GM19035 (cell line): ENCODE measurements around the gene ADAT2.

Experiments
- ATAC-seq: cut with Tn5 transposase; IDR thresholded peaks from one replicate; pipeline ENCODE4 v1.9.1; 2021; ENCODE audit not compliant: unreplicated experiment

ADAT2 gene

DNA sequence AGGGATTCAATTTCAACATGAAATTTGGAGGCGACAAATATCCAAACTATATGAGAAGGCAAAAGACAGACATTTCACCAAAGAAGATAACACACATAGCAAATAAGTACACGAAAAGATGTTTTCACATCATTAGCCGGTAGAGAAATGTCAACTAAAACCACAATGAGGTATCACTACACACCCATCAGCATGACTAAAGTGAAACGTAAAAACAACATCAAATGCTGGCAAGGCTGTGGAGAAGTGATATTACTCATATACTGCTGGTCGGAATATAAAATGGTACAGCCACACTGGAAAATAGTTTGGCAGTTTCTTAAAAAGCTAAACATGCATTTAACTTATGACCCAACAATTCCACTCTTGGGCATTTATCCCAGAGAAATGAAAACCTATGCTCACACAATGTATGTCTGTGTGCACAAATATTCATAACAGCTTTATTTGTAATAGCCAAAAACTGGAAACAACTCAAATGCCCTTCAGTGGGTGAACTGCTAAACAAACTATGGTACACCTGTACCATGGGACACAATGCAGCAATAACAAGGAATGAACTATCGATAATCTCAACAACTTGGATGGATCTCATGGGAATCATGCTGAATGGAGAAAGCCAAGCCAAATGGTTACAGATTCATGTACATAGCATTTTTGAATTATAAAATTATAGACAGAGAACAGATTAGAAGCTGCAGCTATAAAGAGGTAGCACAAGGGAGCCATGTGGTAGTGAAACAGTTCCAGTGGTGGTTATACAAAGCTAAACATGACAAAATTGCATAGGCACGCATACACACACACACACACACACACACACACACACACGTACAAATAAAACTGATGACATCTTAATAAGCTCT lies 8.6 kb downstream of the ADAT2 start:
- no peak for ATAC-seq

DNA sequence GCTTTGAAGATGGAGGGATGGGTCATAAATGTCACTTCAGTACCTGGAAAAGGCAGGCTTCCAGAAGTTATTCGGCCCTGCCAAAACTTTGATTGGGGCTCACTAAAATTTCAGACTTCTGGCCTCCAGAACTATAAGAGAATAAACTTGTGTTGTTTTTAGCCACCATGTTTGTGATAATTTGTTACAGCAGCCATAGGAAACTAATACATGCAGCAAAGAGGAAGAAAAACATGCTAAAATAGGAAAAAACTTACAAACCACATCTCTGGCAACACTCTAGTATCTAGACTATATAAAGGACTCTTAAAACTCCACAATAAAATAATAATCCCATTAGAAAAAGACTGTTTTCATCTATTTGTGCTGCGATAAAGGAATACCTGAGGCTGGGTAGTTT lies 9.5 kb downstream of the ADAT2 start:
- no peak for ATAC-seq

DNA sequence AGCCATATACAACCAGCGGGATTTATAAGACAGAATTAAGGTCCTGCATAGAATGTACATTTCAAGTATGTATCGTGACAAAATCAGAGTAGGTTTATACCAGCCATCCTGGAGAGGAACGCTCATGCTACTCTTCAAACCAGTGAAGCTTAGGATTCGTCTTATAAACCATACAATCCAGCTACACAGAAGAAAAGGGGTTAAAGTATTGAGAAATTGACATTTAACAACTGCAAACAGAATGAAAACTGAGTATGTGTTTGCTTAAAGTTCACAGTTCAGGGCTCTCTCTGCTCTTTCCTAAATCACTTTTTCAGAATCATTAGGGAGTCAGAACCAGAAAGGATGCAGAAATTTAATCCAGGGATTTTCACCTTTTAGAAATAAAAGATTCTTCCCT lies 17.9 kb downstream of the ADAT2 start:
- ATAC-seq, result no peak

DNA sequence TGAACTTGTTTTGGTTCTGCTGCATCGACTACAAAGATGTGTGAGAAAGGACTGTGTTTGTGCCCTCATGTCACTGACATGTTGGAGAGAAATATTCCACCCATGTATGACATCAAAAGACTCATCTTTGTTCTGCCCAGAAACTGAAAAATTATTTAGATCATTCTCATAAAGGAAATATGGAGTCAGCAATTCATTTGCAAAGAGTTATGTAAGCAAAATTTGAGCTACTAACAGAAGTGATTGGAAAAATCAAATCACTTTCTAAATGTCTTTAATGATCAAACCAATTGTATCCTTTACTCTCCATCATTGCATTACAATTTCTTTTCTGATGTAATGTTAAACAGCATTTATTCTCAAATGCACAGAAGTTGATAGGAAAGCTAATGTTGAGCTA lies 19.3 kb downstream of the ADAT2 start:
- no peak for ATAC-seq

DNA sequence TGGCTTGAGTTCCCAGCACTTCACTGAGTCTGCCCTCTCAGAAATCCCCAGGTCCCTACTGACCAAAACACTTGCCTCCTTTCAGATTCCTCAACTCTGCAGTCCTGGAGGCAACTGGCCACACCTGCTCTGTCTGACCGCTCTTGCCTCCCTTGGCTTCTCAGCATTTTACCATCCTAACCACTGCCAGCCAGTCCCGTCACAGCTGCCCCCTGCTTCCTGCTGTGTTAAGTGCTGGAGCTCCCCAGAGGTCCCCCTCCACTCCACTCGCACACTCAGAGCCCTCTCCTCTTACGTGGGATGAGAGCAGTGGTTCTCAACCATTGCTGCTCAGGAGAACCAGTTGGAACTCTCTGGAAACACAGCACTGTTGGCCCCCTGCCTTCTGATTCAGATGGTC lies 20.5 kb downstream of the ADAT2 start:
- no peak for ATAC-seq

DNA sequence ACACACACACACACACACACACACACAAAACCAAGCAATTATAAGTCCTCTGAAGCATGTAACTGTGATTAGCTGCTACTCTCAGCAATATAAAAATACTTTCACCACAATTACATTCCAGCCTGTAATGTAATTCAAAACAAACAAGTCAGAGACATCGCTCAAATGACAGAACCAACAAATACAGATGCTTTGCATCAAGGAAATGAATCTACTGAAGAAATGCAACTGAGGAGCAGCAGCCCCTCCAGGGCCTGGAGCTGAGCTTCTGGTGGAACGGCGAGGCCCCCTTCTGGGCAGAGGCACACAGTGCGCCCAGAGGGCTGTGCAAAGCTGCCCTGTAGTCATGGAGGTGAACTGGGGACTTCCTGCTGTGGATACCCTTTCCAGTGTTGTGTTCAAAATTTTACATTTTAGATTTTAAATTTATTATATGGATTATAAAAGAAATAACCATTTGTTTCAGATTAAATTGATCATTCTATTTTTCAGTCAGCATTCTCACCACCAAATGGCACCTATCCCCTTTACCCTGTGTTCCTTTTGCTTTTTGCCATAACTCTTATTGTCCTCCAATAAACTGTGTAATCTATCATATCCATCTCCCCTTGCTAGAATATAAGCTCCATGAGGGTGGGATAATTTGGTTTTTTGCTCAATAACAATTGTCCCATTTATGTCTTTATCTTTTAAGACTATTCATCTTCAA lies 23.2 kb downstream of the ADAT2 start:
- ATAC-seq, result peak; percentile 100

DNA sequence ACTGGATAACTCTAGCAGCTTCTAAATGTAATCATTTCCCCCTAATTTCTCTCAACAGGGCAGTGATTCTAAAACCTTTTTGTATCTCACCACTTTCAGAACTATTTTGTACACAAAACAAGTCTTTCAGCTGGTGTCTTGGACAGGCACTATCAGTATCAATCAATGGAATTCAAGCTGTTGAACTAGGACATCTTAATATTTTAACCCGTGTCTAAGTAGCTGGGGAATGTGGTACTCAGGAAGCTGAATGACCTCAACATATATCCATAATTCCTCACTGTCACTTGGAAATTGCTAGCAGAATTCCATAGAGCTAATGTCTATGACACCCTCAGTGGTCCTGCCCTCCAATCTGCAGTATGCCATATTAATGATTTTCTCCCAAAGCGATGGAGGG lies 24.5 kb downstream of the ADAT2 start:
- no peak for ATAC-seq

DNA sequence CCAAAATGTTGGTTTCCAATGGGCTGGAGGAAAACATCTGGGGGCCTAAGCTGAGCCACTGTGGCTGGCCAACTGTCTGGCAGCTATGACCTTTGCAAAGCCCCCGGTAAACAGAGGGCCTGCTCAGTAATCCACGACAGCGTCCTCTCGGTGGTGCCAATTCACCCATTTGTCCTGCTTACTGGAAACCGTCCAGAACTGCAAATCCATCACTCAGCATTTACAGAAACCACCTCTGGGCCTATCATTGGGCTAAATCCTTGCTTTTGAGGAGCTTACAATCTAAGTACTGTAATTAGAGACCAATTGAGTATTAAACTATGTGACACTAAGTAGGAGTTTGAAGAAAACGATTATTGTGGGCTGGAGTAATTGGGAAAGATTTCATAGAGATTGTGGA lies 31.0 kb downstream of the ADAT2 start:
- no peak for ATAC-seq

DNA sequence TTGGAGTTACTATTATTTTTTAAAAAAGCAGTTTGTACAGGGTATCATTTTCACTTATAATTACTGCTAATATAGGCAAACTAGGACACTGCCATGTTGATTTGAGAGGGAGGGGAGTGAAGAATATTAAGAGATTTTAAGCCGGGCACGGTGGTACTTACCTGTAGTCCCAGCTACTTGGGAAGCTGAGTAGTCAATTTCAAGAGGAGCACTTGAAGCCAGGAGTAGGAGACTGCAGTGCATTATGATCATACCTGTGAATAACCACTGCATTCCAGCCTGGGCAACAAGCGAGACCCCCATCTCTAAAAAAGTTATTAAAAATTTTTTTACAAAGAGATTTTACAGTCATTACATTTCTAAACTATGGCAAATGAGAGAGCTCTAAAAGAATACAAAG lies 35.7 kb downstream of the ADAT2 start:
- ATAC-seq, result no peak

DNA sequence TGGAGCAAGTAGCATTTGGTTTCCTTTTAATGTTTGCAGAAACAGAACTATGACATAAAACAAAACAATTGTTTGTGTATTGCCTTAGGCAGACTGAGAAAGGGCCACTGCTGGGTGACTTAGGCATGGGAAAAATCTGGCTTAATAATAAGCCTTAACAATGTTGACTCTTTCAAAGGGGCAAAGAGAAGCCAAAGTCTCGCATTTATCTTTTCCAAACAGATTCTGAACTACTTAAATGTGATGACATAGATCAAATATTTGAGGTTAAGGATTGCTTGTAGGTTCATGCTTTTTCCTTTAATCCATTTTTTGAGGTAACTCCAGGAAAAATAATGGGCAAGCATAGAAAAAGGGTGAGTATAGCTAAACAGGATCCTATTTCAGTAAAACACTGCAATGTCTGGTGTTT lies 39.6 kb downstream of the ADAT2 start:
- ATAC-seq, result no peak

DNA sequence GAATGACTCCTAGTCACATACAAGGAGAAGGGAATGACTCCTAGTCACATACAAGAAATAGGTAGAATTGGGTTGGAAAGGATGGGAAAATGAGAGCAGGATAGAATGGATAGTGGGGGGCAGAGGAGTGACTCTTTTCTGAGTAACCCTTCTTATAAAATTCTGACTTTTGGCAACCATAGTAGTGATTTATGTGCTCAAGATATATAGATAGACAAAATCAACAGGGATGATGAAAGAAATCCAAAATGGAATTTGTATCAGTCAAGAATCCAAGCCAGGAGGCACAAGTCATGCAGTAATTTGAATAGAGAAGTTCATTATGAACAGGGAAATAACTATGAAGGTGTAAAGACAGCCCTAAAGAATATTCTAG lies 41.7 kb downstream of the ADAT2 start:
- no peak for ATAC-seq

DNA sequence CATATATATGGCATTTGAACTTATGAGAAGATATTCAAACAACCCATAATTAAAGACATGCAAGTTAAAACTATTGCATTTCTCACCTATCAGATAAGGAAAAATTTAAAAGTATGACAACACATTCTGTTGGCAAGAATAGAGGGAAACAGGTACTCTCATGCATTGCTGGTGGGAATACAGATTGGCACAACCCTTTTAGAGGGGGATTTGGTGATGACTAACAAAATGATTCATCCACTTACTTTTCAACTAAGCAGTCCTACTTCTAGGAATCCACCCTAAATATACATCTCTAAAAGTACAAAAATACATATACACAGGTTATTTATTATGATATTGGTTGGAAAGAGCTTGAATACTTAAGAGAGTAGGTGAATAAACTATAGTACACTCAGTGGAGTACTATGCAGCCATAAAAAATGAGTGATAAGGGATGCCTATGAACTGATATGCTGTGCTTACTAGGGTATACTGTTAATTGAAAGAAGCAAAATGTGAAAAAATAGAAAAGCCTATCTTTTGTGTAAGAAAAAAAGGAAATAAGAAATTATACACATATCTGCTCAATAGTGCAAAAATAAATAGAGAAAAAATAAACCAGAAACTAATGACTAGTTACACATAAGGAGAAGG lies 42.2 kb downstream of the ADAT2 start:
- ATAC-seq, result no peak

DNA sequence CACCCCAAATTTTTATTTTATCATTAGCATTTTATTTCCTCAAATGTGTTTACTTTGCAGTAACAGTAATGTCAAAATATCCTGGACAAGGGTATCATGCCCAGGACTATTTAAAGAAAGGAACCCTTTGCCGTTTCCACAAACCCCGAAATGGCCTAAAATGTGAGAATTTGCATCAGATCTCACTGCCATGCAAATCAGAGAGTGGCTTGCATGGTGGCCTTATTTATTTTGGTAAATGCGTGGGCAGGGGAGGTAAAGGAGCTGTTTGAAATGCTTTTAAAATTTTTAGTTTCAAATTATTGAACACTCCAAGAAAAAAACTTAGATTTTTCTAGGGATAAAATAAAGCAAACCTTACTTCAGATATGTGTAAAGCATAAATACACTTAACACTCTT lies 43.8 kb downstream of the ADAT2 start:
- ATAC-seq, result peak; percentile 70

DNA sequence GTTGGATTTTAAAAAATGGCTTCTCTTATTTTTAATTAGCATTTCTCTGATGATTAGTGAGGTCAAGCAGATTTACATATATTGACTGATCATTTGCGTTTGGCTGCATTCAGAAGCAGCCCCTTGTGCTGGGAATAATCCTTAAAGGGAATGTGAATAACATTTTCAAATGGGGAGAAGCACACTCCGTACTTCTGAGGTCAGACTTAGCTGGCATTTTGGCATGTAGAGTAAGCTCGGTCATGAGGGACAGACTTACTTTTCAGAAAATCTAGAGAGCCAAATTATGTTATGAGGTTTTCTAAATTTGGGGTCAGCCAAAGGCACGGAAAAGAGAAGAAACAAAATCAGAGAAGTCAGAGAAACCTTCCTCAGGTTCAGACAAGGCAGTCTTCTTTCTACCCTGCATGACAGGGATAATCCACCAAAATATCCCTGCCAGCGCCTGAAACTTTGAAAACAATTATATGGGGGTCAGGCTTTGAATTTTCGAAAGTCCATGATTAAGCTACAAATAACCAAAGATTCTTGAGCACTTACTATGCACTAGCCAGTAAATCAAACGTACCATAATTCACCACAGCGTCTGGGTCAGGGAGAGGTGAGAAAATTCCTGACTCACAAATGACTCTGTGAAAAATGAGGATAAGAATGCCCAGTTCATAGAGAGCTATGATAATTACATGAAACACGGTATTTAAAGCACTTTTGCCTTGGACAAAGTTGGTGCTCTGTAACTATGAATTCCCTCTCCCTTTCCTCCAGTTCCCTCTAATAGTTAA lies 44.9 kb downstream of the ADAT2 start:
- no peak for ATAC-seq

DNA sequence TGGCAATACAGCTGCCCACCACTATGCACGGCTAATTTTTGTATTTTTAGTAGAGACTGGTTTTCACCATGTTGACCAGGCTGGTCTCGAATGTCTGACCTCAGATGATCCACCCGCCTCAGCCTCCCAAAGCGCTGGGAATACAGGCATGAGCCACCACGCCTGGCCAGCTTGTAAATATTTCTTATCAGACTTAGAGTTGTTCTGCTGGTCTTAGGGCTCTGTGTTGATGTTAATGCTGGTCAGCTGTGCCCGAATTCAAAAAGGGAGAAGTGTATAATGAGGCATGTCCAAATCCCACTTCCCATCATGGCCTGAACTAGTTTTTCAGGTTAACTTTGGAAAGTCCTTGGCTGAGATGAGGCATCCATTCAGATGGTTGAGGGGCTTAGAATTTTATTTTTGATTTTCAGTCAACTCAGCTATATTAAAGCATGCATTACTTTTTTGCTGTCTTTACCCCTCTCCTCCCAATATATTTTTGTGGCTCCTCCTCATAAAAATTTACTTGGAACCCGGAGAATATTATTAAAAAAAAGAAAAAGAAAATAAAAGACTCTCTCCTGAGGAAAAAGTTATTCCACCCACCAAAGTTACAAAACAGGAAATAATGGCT lies 47.7 kb downstream of the ADAT2 start:
- no peak for ATAC-seq

DNA sequence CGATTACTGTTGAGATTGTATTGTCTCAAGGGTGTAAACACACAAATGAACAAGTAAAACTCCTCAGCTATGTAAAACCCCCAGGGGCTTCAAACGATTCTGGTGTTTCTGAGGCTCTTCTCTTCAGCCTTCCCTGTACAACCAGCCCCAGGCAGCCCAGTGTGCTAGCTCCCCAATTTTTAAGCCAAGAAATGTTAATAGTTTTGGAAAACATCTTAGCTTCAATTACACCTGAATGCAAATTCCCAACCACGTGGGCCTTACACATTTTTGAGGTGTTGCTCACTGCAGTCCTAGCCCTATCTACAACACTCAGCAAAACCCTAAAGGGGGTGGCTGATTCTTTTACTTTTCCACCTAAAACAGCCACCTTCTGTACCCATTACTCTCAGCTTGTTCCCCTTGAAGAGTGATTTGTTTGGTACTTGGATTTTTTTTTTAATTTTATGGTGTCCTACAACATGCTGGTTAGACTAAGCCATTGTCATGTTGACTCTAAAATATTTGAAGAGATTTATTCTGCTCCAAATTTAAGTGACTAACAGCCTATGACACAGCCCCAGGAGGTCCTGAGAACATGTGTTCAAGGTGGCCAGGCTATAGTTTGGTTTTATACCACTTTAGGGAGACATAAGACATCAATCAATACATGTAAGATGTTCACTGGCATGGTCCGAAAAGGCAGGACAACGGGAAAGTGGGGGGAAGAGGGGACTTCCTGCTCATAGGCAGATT lies 48.7 kb downstream of the ADAT2 start:
- ATAC-seq, result no peak

DNA sequence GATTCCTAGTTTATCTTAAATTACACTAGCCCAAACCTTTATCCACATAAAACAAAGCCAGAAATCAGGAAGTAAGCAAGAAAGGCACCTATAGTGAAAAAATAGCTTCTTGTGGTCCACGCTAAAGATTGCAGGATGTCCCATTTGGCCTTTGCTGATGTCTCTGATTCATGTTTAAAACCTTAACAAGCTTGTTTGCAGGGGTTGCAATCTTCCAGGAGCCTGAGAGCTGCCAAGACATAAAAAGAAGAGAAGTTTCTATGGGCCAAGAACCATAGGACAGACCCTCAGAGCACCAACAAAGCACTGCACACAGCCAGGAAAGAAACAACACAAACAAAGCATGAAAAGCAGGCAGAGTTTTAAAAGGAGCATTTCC lies 49.4 kb downstream of the ADAT2 start:
- no peak for ATAC-seq

DNA sequence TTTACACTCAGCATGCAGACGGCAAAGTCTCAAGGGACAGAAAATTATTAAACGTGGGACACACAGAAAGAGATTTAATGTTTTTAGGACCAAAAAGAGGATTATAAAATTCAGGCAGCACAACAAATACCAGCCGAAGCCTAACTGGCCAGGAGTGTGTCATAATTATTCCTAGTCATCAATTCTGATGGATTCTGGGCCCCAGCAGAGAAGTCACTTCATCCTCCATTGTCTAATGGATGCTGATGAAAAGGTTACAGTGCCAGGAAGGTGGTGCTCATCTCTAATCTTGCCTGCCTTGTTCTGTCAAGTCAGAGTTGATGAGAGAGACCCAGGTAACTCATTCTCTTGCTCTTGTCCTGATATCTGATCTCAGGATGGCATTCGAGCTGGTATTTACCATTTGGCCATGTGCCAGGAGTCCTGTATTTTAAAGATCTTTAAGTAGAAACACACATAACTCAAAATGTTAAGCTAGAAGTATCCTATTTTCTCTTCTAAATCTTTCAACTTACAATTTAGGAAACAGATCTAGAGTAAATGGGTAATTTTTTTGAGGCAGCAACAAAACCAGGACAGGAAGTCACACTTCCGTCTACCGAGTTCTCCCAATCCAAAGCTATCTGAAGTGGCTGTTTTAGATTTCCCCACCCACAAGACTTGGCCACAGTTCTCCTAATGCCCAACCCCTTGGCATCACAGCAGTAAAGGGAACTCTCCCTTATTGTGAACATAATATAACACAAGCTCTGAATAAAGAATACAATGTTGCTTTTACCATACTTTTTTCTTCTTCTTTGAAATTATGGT lies 50.0 kb downstream of the ADAT2 start:
- ATAC-seq, result no peak

DNA sequence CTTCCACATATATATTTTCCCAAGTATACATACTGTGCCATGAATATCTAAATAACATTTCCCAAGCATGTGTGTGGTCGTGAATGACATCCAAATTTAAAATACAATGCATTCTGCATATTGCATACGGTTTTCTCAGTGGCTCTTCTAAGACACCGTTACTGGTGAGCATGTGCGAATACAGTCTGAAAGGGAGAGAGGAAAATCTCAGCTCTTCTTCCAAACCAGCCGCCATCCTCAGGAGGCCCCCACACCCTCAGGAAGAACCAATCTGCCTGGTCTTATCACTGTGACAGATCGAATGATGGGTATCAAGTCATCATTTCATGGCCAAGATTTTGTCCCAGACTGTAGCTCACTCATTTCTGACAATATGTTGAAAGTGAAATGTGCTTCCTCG lies 50.7 kb downstream of the ADAT2 start:
- ATAC-seq, result no peak
